A673 (cell line): ENCODE results near the gene LACRT. TPM values are rescaled to one million over a fixed set of nuclear protein-coding genes. Genes with fewer than 3 reads are reported as not detected.

ENCODE experiments used
- BruUV-seq: library from RNA; stranded (reverse); fragments of 400-500 nt; replicated peaks from 2 replicates; lab custom pipeline; 2021; lab: Mats Ljungman, UMichigan
- CTCF ChIA-PET: fragments of 300-600 bp; sonication (Branson Sonifier 250); formaldehyde crosslinking; loops from one replicate; lab custom pipeline; 2022; ENCODE audit warnings: antibody characterized with exemption; lab: Charles Lee
- POLR2A ChIA-PET: fragments of 300-600 bp; sonication (Branson Sonifier 250); formaldehyde crosslinking; loops from one replicate; lab custom pipeline; 2022; ENCODE audit warnings: antibody characterized with exemption; ENCODE audit not compliant: low non-redundant PET; lab: Charles Lee
- DNase-seq: peaks from one replicate; pipeline ENCODE4 v3.0.0-alpha.2; 2015; ENCODE audit warnings: low spot score
- H3K27ac ChIP-seq: fragments of 200-600 bp; sonication (generic); 2 replicates; pipeline ENCODE4 v1.5.1; 2016; ENCODE audit warnings: mixed run types, low read depth, mild to moderate bottlenecking, mixed read lengths, antibody characterized with exemption, low read length; ENCODE audit not compliant: poor library complexity, severe bottlenecking
- H3K27me3 ChIP-seq: fragments of 200-600 bp; sonication (generic); replicated peaks from 2 replicates; pipeline ENCODE4 v1.6.1; 2017; ENCODE audit warnings: mixed run types, low read depth, mild to moderate bottlenecking, mixed read lengths, antibody characterized with exemption, low read length; ENCODE audit not compliant: insufficient read depth, poor library complexity
- H3K36me3 ChIP-seq: fragments of 200-600 bp; sonication (generic); 2 replicates; pipeline ENCODE4 v1.6.1; 2016; ENCODE audit warnings: mixed run types, mild to moderate bottlenecking, mixed read lengths, antibody characterized with exemption, low read length; ENCODE audit not compliant: insufficient read depth, poor library complexity, severe bottlenecking
- H3K4me1 ChIP-seq: fragments of 200-600 bp; sonication (generic); 2 replicates; pipeline ENCODE4 v1.6.1; 2017; ENCODE audit warnings: mixed run types, mild to moderate bottlenecking, mixed read lengths, antibody characterized with exemption, low read length; ENCODE audit not compliant: insufficient read depth, poor library complexity, severe bottlenecking
- H3K4me3 ChIP-seq: fragments of 200-600 bp; sonication (generic); 2 replicates; pipeline ENCODE4 v1.5.1; 2016; ENCODE audit warnings: low read depth, mixed run types, mild to moderate bottlenecking, mixed read lengths, low read length; ENCODE audit not compliant: poor library complexity, severe bottlenecking
- H3K9me3 ChIP-seq: fragments of 200-600 bp; sonication (generic); 2 replicates; pipeline ENCODE4 v1.6.1; 2016; ENCODE audit warnings: mixed run types, low read depth, mild to moderate bottlenecking, mixed read lengths, antibody characterized with exemption, low read length; ENCODE audit not compliant: poor library complexity, severe bottlenecking
- EZH2 ChIP-seq: fragments of 200-600 bp; sonication (generic); IDR thresholded peaks from 2 replicates; pipeline ENCODE4 v1.6.1; 2017; ENCODE audit warnings: borderline replicate concordance, low read depth, mild to moderate bottlenecking, mixed read lengths, antibody characterized with exemption, low read length; ENCODE audit not compliant: poor library complexity, severe bottlenecking
- intact Hi-C: fragments of 100-400 bp; cut with micrococcal nuclease; formaldehyde crosslinking; loops from one replicate; pipeline ENCODE4 v1.10.0; 2022; ENCODE audit not compliant: unreplicated experiment
- total RNA-seq: library from RNA; stranded (reverse); gene quantifications from 2 replicates; pipeline ENCODE4 v1.2.3, GENCODE V29; 2021
- TF ChIP-seq, protein P1 (sequence below): fragments of 300-800, 200-600 bp; sonication (generic); conservative IDR thresholded peaks from 2 replicates; pipeline ENCODE4 v1.5.1; 2017; ENCODE audit warnings: low read depth, mild to moderate bottlenecking, antibody characterized with exemption, low read length, moderate library complexity, mixed read lengths

The LACRT gene
- total RNA-seq, 1 experiment from 2014 or later: not detected

DNA sequence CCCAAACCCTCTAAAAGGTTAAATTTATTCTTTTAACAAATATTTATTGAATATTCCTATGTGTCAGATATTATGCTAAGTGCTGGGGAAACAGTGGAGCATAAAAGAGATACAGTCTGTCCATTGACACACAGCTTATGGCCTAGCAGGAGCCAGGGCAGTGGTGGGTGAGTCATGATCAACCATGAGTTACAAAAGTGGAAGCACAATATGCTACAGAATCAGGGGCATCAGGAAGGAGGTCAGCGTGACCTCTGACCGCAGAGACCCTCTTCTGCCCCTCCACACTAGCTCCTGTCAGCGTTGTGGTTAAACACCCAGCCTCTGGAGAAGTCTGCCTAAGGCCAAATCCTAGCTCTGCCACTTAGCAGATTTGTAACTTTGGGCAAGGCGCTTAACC, 41.6 kb downstream of the LACRT start:
- CTCF ChIA-PET: no interaction called here
- intact Hi-C loops: loop anchor here (10.0 kb wide), 1 partner anchor 132 kb away; no protein-coding TSS in a partner anchor
- TF ChIP-seq EZH2: no peak
- TF ChIP-seq, protein P1, sequence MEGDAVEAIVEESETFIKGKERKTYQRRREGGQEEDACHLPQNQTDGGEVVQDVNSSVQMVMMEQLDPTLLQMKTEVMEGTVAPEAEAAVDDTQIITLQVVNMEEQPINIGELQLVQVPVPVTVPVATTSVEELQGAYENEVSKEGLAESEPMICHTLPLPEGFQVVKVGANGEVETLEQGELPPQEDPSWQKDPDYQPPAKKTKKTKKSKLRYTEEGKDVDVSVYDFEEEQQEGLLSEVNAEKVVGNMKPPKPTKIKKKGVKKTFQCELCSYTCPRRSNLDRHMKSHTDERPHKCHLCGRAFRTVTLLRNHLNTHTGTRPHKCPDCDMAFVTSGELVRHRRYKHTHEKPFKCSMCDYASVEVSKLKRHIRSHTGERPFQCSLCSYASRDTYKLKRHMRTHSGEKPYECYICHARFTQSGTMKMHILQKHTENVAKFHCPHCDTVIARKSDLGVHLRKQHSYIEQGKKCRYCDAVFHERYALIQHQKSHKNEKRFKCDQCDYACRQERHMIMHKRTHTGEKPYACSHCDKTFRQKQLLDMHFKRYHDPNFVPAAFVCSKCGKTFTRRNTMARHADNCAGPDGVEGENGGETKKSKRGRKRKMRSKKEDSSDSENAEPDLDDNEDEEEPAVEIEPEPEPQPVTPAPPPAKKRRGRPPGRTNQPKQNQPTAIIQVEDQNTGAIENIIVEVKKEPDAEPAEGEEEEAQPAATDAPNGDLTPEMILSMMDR: no peak
- Histone ChIP-seq H3K4me1 (peaks cover 30% of the 10 kb centered on the region), H3K27me3 (no peaks in the 10 kb centered on the region), H3K27ac (no peak overlapping the region), H3K4me3 (no peak overlapping the region), H3K9me3 (no peaks in the 10 kb centered on the region), H3K36me3 (no peaks in the 10 kb centered on the region)
- no peak for DNase-seq
- POLR2A ChIA-PET: no interaction called here
- no TSS peak for BruUV-seq

- CTCF ChIA-PET: no interaction called here
- Histone ChIP-seq H3K36me3 (no peaks in the 10 kb centered on the region), H3K27ac (no peak overlapping the region), H3K27me3 (no peaks in the 10 kb centered on the region), H3K9me3 (no peaks in the 10 kb centered on the region), H3K4me3 (no peak overlapping the region), H3K4me1 (peaks cover 29% of the 10 kb centered on the region)
- peak; percentile 62 for DNase-seq
- TF ChIP-seq, protein P1: no peak
- TF ChIP-seq EZH2: no peak
- BruUV-seq: no TSS peak
- intact Hi-C loops: loop anchor here (10.0 kb wide), 1 partner anchor 132 kb away; no protein-coding TSS in a partner anchor
- POLR2A ChIA-PET: no interaction called here
Measured at GRCh38 chr12:54592316-54592715, 42.4 kb downstream of the LACRT start.

DNA sequence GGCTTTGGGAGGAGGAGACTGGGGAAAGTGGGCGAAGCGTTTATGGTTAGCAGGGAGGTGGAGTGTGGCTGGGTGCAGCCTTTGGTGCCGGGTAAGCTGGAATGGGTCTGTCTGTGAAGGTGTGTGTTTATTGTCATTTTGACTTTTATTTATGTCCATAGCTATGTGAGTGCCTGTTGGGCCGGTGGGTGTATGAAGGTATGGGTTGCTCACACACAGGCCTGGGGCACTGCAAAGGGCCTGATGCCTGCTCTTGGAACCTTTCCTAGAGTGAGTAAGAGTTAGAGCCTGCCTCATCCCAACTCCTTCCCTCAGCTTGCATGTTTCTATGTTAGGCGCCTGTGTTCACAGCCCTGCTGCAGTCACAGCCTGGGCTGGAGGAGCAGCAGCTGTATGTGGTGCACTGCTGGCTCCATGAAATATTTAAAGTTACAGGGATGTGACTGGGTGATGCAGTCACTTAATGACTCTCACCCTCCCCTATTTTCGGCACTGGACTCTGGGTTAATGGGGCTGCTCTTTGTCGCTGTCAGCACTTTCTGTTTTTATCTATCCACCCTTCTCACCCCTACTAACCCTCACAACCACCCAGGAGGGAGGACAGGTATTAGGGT, 43.6 kb downstream of the LACRT start:
- ChIA-PET CTCF (no interaction called here), POLR2A (no interaction called here)
- no TSS peak for BruUV-seq
- Histone ChIP-seq H3K4me3 (no peak overlapping the region), H3K9me3 (no peaks in the 10 kb centered on the region), H3K36me3 (no peaks in the 10 kb centered on the region), H3K27me3 (no peaks in the 10 kb centered on the region), H3K27ac (peak overlapping the region; percentile 37), H3K4me1 (peaks cover 18% of the 10 kb centered on the region)
- DNase-seq: no peak
- TF ChIP-seq, protein P1: no peak
- no peak for TF ChIP-seq EZH2
- intact Hi-C loops: loop anchor here (10.0 kb wide), 1 partner anchor 134 kb away; no protein-coding TSS in a partner anchor
